HG03354 (cell line): Measurements from ENCODE around the gene TTLL3.
"Not testable (repeated sequence)": the region's sequence is repeated elsewhere in the genome, so short reads cannot be mapped to it uniquely, and the experiment has no call there.

Experiments used
- ATAC-seq: cut with Tn5 transposase; IDR thresholded peaks from one replicate; pipeline ENCODE4 v1.9.1; 2021; ENCODE audit warnings: mild to moderate bottlenecking; ENCODE audit not compliant: unreplicated experiment, poor library complexity, severe bottlenecking

TTLL3 gene

GRCh38 chr3:9809615-9810432 lies at the start of gene TTLL3:
Gene TTLL3 (plus strand): TSS chr3:9810262. CDS start chr3:9810662, 400 bp downstream.
- peak; percentile 48 for ATAC-seq

GRCh38 chr3:9760779-9761505 lies 49.1 kb upstream of the TTLL3 start:
- ATAC-seq, result no peak

GRCh38 chr3:9761919-9762318 lies 48.1 kb upstream of the TTLL3 start:
- no peak for ATAC-seq

- ATAC-seq, result no peak
These were observed 47.2 kb upstream of the TTLL3 start for GRCh38 chr3:9762871-9763270.

- ATAC-seq, result no peak
These were observed 44.2 kb upstream of the TTLL3 start for GRCh38 chr3:9765865-9766264.

- no peak for ATAC-seq
These were observed 42.6 kb upstream of the TTLL3 start for GRCh38 chr3:9767418-9767817.

GRCh38 chr3:9768141-9768775 lies 41.8 kb upstream of the TTLL3 start:
- ATAC-seq, result no peak

- ATAC-seq, result no peak
These were observed 41.0 kb upstream of the TTLL3 start for GRCh38 chr3:9769012-9769411.

- peak; percentile 61 for ATAC-seq
These were observed 40.4 kb upstream of the TTLL3 start, which contains the start of gene CAMK1 for GRCh38 chr3:9769426-9770275. Gene CAMK1 (minus strand): TSS chr3:9769947. CDS start chr3:9767749, 2,198 bp downstream.

- ATAC-seq, result no peak
These were observed 39.7 kb upstream of the TTLL3 start for GRCh38 chr3:9770276-9770812.

GRCh38 chr3:9771007-9771406 lies 39.1 kb upstream of the TTLL3 start:
- ATAC-seq, result not testable (repeated sequence)

- no peak for ATAC-seq
These were observed 33.0 kb upstream of the TTLL3 start for GRCh38 chr3:9776896-9777693.

- ATAC-seq, result no peak
These were observed 32.4 kb upstream of the TTLL3 start for GRCh38 chr3:9777694-9778021.

- ATAC-seq, result no peak
These were observed 31.7 kb upstream of the TTLL3 start for GRCh38 chr3:9778143-9779074.

- ATAC-seq, result no peak
These were observed 30.9 kb upstream of the TTLL3 start for GRCh38 chr3:9779075-9779593.

GRCh38 chr3:9779721-9780457 lies 30.2 kb upstream of the TTLL3 start:
- ATAC-seq, result peak; percentile 69

GRCh38 chr3:9780458-9780812 lies 29.6 kb upstream of the TTLL3 start:
- peak; percentile 22 for ATAC-seq
